ENCODE results near the gene PSMA5.
"Not testable (repeated sequence)": the region's sequence is repeated elsewhere in the genome, so short reads cannot be mapped to it uniquely, and the experiment has no call there.

PSMA5 gene

DNA sequence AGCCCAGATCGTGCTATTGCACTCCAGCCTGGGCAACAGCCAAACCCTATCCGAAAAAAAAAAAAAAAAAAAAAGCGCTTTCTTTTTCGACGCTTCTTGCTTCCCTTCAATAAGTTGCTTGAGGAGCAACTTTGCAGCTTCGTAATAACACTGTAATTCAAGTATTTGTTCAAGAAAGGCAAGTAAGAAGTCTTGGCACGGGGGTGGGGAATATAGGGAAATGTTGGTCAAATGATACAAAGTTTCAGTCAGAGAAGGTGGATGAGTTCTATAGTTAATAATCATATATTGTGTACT is 871 bp upstream of the PSMA5 start:
- no peak for DNase-seq

GRCh38 chr1:109425391-109426280 is 612 bp downstream of the PSMA5 start:
- no peak for DNase-seq

DNA sequence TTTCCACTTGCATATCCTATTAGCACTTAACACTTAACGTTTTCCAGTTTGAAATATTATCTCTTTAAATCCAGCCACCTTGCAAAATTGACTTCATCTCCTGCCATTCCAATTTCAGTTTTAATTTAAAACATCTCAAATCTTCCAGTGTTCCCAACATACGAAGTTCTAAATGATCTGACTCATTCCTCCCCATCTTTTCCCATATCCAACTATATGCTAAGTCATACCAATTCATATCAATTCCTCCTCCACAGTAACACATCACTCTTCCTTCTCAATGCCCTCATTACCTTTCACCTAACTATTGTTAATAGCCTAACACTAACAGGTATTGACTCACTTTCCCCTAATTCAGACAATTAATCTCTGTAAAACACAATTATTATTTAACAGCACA is 2.8 kb downstream of the PSMA5 start:
- no peak for DNase-seq

DNA sequence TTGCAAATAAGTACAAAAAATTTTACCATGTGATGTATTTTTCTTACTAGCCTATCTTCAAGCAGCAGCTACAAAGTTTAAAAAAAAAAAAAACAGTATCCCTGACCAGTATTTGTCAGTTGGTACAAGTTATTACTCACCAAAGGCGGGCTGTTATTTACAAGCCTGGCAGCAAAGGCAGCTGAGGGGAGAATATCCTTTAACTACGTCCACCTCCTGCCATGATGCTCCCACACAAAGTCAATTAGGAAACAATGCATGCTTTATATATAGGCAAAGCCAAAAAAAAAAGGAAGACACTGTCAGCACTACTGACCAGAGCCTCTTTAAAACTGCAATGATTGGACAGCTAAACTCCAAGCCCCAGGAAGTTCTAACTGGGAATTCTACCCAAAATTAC is 13.7 kb downstream of the PSMA5 start:
- DNase-seq: no peak

DNA sequence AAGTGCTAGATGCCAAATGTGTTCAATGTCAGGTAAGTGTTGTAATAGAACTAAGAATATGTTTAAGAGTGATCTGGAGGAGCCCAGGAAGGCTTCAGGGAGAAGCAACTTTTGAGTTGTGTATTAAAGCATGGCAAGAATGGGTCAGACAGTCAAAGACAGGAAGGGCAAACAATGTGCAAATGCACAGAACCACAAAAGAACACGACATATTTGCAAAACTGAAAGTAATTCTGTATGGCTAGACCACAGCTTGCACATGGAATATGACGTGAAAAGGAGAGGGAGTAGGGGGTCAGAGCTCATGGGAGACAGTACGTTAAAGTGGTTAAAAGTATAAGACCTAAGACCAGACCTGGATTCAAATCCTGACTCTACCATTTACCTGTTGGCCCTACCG is 21.4 kb downstream of the PSMA5 start:
- DNase-seq: no peak

DNA sequence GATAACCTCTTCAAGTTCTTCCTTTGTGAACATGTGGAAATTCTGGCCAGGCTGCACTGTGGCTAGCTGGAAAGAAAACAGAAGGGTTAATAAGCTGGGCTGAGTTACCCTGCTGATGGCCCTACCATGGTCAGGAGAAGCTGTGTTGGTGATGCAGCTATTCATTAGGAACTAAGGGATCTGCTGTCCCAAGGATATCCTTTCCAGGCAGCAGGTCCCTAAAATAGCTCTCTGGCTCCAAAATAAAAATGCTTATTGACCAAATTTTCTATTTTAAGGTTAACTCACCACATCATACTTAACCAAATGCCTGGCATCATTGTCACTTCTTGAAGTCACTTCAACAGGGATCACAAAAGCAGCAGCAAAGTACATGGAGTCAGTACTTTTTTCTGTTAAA is 24.2 kb downstream of the PSMA5 start:
- DNase-seq: no peak

- no peak for DNase-seq
Observed at GRCh38 chr1:109400035-109400655, 26.1 kb downstream of the PSMA5 start.

- peak; percentile 85 for DNase-seq
Observed at GRCh38 chr1:109399326-109399957, 26.8 kb downstream of the PSMA5 start.

GRCh38 chr1:109398343-109399225 is 27.7 kb downstream of the PSMA5 start:
- peak; percentile 56 for DNase-seq

GRCh38 chr1:109397581-109398342 is 28.5 kb downstream of the PSMA5 start, which contains the start of gene SORT1:
Gene SORT1 (minus strand): TSS chr1:109397918. CDS start chr1:109397892, 26 bp downstream.
- DNase-seq: peak; percentile 89

GRCh38 chr1:109396871-109397580 is 29.2 kb downstream of the PSMA5 start:
- no peak for DNase-seq

GRCh38 chr1:109396513-109396839 is 29.8 kb downstream of the PSMA5 start:
- no peak for DNase-seq

DNA sequence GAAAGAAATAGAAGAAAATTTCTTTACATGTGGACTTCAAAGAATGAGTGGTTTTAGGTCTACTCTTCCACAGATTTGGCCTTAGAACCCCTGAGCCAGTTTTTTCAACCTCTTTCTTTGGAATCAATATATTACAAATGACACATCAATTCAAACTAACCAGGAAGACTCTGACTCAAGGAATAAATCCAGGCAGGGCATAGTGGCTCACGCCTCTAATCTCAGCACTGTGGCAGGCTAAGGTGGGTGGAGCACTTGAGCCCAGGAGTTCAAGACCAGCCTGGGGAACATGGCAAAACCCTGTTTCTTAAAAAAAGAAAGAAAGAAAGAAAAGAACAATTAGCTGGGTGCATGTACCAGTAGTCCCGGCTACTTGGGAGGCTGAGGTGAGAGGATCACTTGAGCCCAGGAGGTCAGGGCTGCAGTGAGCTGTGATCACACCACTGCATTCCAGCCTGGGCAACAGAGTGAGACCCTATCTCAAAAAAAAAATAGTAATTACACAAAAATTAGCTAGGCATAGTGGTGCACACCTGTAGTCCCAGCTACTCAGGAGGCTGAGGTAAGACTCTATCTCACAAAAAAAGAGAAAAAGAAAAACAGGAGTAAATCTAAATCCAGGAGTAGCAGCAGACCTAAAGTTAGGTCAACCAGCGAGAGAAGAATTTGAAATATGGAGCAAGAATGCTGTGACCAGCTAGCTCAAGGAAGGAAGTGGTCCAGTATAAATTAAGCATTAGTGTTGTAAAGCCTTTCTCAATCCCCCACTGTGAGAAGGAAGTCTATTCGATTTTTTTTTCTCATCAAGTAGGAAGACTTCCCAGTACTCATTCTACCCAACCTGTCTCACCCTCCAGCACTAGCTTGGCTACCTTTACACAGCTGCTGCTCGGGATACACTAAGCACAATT is 30.4 kb downstream of the PSMA5 start:
- no peak for DNase-seq

DNA sequence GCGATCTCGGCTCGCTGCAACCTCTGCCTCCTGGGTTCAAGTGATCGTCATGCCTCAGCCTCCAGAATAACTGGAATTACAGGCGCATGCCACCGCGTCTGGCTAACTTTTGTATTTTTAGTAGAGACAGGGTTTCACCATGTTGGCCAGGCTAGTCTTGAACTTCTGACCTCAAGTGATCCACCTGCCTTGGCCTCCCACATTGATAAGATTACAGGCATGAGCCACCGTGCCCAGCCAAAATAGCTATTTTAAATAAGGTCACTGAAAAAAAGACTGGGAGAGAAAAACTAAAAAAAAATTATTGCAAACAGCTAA is 31.0 kb downstream of the PSMA5 start:
- not testable (repeated sequence) for DNase-seq

DNA sequence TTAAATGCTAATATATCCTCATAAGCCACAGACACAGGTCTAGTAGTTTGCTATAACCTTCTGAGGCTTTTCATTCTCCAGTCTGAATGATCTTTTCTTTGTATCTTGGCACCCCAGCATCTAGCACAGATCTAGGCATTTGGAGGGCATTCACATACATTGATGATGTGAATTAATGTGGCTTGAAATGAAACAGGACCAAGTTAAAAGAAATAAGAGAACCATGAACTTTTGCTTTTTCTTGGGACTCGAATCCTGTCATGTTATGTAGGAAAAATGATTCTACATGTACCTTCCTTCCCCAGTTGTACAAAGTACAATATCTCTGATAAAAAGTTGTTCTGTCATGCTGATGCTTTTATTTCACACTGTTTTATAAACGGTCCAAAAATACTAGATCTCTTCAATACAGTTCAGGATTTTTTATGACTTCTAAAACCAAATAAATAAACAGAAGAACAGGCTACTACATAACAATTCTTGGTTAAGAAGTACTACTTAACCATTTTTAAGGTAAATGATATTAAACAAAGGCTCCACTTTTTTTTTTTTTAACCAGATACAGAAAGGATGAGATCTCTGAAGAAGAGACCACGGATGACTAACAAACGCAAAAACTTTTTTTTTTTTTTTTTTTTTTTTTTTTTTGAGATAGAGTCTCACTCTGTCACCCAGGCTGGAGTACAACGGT is 31.5 kb downstream of the PSMA5 start:
- DNase-seq: no peak

- DNase-seq: no peak
Observed at GRCh38 chr1:109393617-109394233, 32.5 kb downstream of the PSMA5 start.

GRCh38 chr1:109392788-109393616 is 33.2 kb downstream of the PSMA5 start:
- no peak for DNase-seq

- DNase-seq: no peak
Observed at GRCh38 chr1:109392037-109392787, 34.0 kb downstream of the PSMA5 start.
